ENCODE results near the gene MAIP1. TPM values are rescaled to one million over a fixed set of nuclear protein-coding genes. Genes with fewer than 3 reads are reported as not detected.

Gene MAIP1
- total RNA-seq, 1 experiment from 2014 or later = 29.3 TPM

- TF ChIP-seq JAZF1 (CRISPR knock-in tag; IDR thresholded peaks at IDR 0.05) (no peak), RORB (CRISPR knock-in tag; IDR thresholded peaks at IDR 0.05) (no peak), AR (CRISPR knock-in tag; IDR thresholded peaks at IDR 0.05) (0 out of 2 replicates have a peak, but pooled peaks have one; percentile 53), CBFB (CRISPR knock-in tag; IDR thresholded peaks at IDR 0.05; ENCODE audit: low read depth) (peak; percentile 26; the same call in 1 of the 2 replicates), PRDM15 (CRISPR knock-in tag; IDR thresholded peaks at IDR 0.05) (0 out of 2 replicates have a peak, but pooled peaks have one; percentile 17), ARID4B (CRISPR knock-in tag; IDR thresholded peaks at IDR 0.05; ENCODE audit: borderline replicate concordance) (peak; percentile 86), NFE2L1 (CRISPR knock-in tag; IDR thresholded peaks at IDR 0.05) (no peak; the same call in none of the 2 replicates), JUN (CRISPR knock-in tag; IDR thresholded peaks at IDR 0.05) (no peak), SMAD3 (CRISPR knock-in tag; IDR thresholded peaks at IDR 0.05; ENCODE audit: borderline replicate concordance) (peak; percentile 83), ZBTB43 (CRISPR knock-in tag; IDR thresholded peaks at IDR 0.05) (0 out of 2 replicates have a peak, but pooled peaks have one; percentile 9), FOXP1 (CRISPR knock-in tag; IDR thresholded peaks at IDR 0.05; ENCODE audit: borderline replicate concordance) (peak; percentile 61), KAT7 (CRISPR knock-in tag; IDR thresholded peaks at IDR 0.05; ENCODE audit: borderline replicate concordance) (peak; percentile 54; the same call in 1 of the 2 replicates), ZNF219 (CRISPR knock-in tag; IDR thresholded peaks at IDR 0.05; ENCODE audit: borderline replicate concordance) (no peak), ZNF138 (CRISPR knock-in tag; conservative IDR thresholded peaks at IDR 0.05) (0 out of 2 replicates have a peak, but pooled peaks have one; percentile 20), SMAD4 (CRISPR knock-in tag; IDR thresholded peaks at IDR 0.05) (no peak), ZNF263 (CRISPR knock-in tag; IDR thresholded peaks at IDR 0.05; ENCODE audit: low read depth) (no peak), NR2C2 (CRISPR knock-in tag; IDR thresholded peaks at IDR 0.05) (peak; percentile 95), GABPB1 (CRISPR knock-in tag; IDR thresholded peaks at IDR 0.05) (peak; percentile 87), TP53 (CRISPR knock-in tag; IDR thresholded peaks at IDR 0.05) (0 out of 2 replicates have a peak, but pooled peaks have one; percentile 21), SOX15 (CRISPR knock-in tag; IDR thresholded peaks at IDR 0.05) (no peak), EMX1 (CRISPR knock-in tag; IDR thresholded peaks at IDR 0.05) (no peak), FOXK1 (CRISPR knock-in tag; IDR thresholded peaks at IDR 0.05) (peak; percentile 52), SP1 (CRISPR knock-in tag; conservative IDR thresholded peaks at IDR 0.05) (peak; percentile 19), MXD4 (CRISPR knock-in tag; IDR thresholded peaks at IDR 0.05; ENCODE audit: borderline replicate concordance) (no peak), HMGA2 (CRISPR knock-in tag; IDR thresholded peaks at IDR 0.05) (peak; percentile 14; the same call in 1 of the 2 replicates), ZNF232 (CRISPR knock-in tag; IDR thresholded peaks at IDR 0.05) (no peak; the same call in 1 of the 2 replicates)
- TF ChIP-seq, protein P1, sequence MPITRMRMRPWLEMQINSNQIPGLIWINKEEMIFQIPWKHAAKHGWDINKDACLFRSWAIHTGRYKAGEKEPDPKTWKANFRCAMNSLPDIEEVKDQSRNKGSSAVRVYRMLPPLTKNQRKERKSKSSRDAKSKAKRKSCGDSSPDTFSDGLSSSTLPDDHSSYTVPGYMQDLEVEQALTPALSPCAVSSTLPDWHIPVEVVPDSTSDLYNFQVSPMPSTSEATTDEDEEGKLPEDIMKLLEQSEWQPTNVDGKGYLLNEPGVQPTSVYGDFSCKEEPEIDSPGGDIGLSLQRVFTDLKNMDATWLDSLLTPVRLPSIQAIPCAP (CRISPR knock-in tag; IDR thresholded peaks at IDR 0.05) = peak; percentile 42; the same call in 1 of the 2 replicates
These were observed at the start of gene MAIP1, which contains the start of gene TYW5 (continued) for GRCh38 chr2:199955339-199956061.

All from WTC11 (cell line).